Measurements from ENCODE around the gene KIF4A.

- TF ChIP-seq CTCF (conservative IDR thresholded peaks at IDR 0.05; ENCODE audit: low read length) (no peak), EZH2phosphoT487 (IDR thresholded peaks at IDR 0.05; ENCODE audit: borderline replicate concordance, low read depth, low read length) (no peak)
These were observed 63.6 kb downstream of the KIF4A start for GRCh38 chrX:70353514-70353913.

Measured in OCI-LY7 (cell line).